ENCODE measurements around the gene GRID1.
"Not testable (repeated sequence)": the region's sequence is repeated elsewhere in the genome, so short reads cannot be mapped to it uniquely, and the experiment has no call there.

The GRID1 gene

GRCh38 chr10:86176850-86177536, 189.6 kb downstream of the GRID1 start:
- Mint-ChIP-seq H3K27me3 (peaks cover 9% of the 10 kb centered on the region), H3K4me1 (no peaks in the 10 kb centered on the region), H3K27ac (no peak overlapping the region)

GRCh38 chr10:86175476-86175875, 191.1 kb downstream of the GRID1 start:
- not testable (repeated sequence) for ATAC-seq, H3K9me3 Mint-ChIP-seq, H3K27me3 Mint-ChIP-seq, H3K36me3 Mint-ChIP-seq, H3K27ac Mint-ChIP-seq, H3K4me3 Mint-ChIP-seq
- H3K4me1 Mint-ChIP-seq = peaks cover 10% of the 10 kb centered on the region

More at GRCh38 chr10:86176850-86177536, 189.6 kb downstream of the GRID1 start:
- Mint-ChIP-seq H3K4me3 (no peak overlapping the region), H3K36me3 (no peaks in the 10 kb centered on the region), H3K9me3 (no peaks in the 10 kb centered on the region)
- peak; percentile 18 for ATAC-seq

- no peaks in the 10 kb centered on the region for H3K9me3 Mint-ChIP-seq
- H3K36me3 Mint-ChIP-seq = no peaks in the 10 kb centered on the region
- H3K27me3 Mint-ChIP-seq = no peaks in the 10 kb centered on the region
- no peak overlapping the region for H3K27ac Mint-ChIP-seq
- no peak for ATAC-seq
- no peak overlapping the region for H3K4me3 Mint-ChIP-seq
- peaks cover 21% of the 10 kb centered on the region for H3K4me1 Mint-ChIP-seq
Observed at GRCh38 chr10:86172301-86172700, 194.3 kb downstream of the GRID1 start.

- no peaks in the 10 kb centered on the region for H3K27me3 Mint-ChIP-seq
- ATAC-seq = peak; percentile 73
Observed at GRCh38 chr10:86170255-86171108, 196.1 kb downstream of the GRID1 start.

GRCh38 chr10:86169506-86170254, 196.9 kb downstream of the GRID1 start:
- ATAC-seq = peak; percentile 2
- Mint-ChIP-seq H3K27me3 (no peaks in the 10 kb centered on the region), H3K4me1 (peaks cover 21% of the 10 kb centered on the region), H3K4me3 (no peak overlapping the region), H3K36me3 (no peaks in the 10 kb centered on the region), H3K27ac (no peak overlapping the region), H3K9me3 (no peaks in the 10 kb centered on the region)

More at GRCh38 chr10:86170255-86171108, 196.1 kb downstream of the GRID1 start:
- H3K4me1 Mint-ChIP-seq = peaks cover 21% of the 10 kb centered on the region
- no peak overlapping the region for H3K27ac Mint-ChIP-seq
- H3K9me3 Mint-ChIP-seq = no peaks in the 10 kb centered on the region
- no peak overlapping the region for H3K4me3 Mint-ChIP-seq
- H3K36me3 Mint-ChIP-seq = no peaks in the 10 kb centered on the region

GRCh38 chr10:86169066-86169465, 197.5 kb downstream of the GRID1 start:
- no peaks in the 10 kb centered on the region for H3K9me3 Mint-ChIP-seq
- H3K27me3 Mint-ChIP-seq = no peaks in the 10 kb centered on the region
- no peak for ATAC-seq
- H3K27ac Mint-ChIP-seq = no peak overlapping the region
- H3K36me3 Mint-ChIP-seq = no peaks in the 10 kb centered on the region
- H3K4me3 Mint-ChIP-seq = no peak overlapping the region
- peaks cover 21% of the 10 kb centered on the region for H3K4me1 Mint-ChIP-seq

GRCh38 chr10:86168256-86168655, 198.3 kb downstream of the GRID1 start:
- Mint-ChIP-seq H3K27ac (no peak overlapping the region), H3K27me3 (no peaks in the 10 kb centered on the region), H3K36me3 (no peaks in the 10 kb centered on the region), H3K9me3 (no peaks in the 10 kb centered on the region), H3K4me3 (no peak overlapping the region), H3K4me1 (peaks cover 21% of the 10 kb centered on the region)
- ATAC-seq = no peak

GRCh38 chr10:86167762-86168128, 198.8 kb downstream of the GRID1 start:
- Mint-ChIP-seq H3K9me3 (no peaks in the 10 kb centered on the region), H3K4me1 (peaks cover 21% of the 10 kb centered on the region)

GRCh38 chr10:86167121-86167761, 199.4 kb downstream of the GRID1 start:
- Mint-ChIP-seq H3K27me3 (no peaks in the 10 kb centered on the region), H3K4me3 (no peak overlapping the region), H3K4me1 (peaks cover 21% of the 10 kb centered on the region), H3K27ac (no peak overlapping the region), H3K9me3 (no peaks in the 10 kb centered on the region), H3K36me3 (no peaks in the 10 kb centered on the region)
- no peak for ATAC-seq

More at GRCh38 chr10:86167762-86168128, 198.8 kb downstream of the GRID1 start:
- no peak overlapping the region for H3K4me3 Mint-ChIP-seq
- H3K27me3 Mint-ChIP-seq = no peaks in the 10 kb centered on the region
- no peak overlapping the region for H3K27ac Mint-ChIP-seq
- H3K36me3 Mint-ChIP-seq = no peaks in the 10 kb centered on the region
- no peak for ATAC-seq

- no peak overlapping the region for H3K27ac Mint-ChIP-seq
Observed at GRCh38 chr10:86165666-86166065, 200.9 kb downstream of the GRID1 start.

GRCh38 chr10:86164960-86165630, 201.5 kb downstream of the GRID1 start:
- ATAC-seq = no peak
- Mint-ChIP-seq H3K9me3 (no peaks in the 10 kb centered on the region), H3K4me1 (peaks cover 7% of the 10 kb centered on the region), H3K27ac (no peak overlapping the region), H3K27me3 (no peaks in the 10 kb centered on the region), H3K36me3 (no peaks in the 10 kb centered on the region), H3K4me3 (no peak overlapping the region)

More at GRCh38 chr10:86165666-86166065, 200.9 kb downstream of the GRID1 start:
- Mint-ChIP-seq H3K4me1 (peaks cover 13% of the 10 kb centered on the region), H3K4me3 (no peak overlapping the region), H3K36me3 (no peaks in the 10 kb centered on the region), H3K9me3 (no peaks in the 10 kb centered on the region), H3K27me3 (no peaks in the 10 kb centered on the region)
- ATAC-seq = no peak

- no peaks in the 10 kb centered on the region for H3K36me3 Mint-ChIP-seq
- no peaks in the 10 kb centered on the region for H3K9me3 Mint-ChIP-seq
- H3K4me1 Mint-ChIP-seq = peaks cover 2% of the 10 kb centered on the region
- ATAC-seq = no peak
- H3K27me3 Mint-ChIP-seq = no peaks in the 10 kb centered on the region
- H3K4me3 Mint-ChIP-seq = no peak overlapping the region
- H3K27ac Mint-ChIP-seq = no peak overlapping the region
Observed at GRCh38 chr10:86164174-86164774, 202.3 kb downstream of the GRID1 start.

- H3K9me3 Mint-ChIP-seq = no peaks in the 10 kb centered on the region
- H3K27ac Mint-ChIP-seq = no peak overlapping the region
- H3K4me3 Mint-ChIP-seq = no peak overlapping the region
- no peaks in the 10 kb centered on the region for H3K27me3 Mint-ChIP-seq
- no peak for ATAC-seq
- H3K4me1 Mint-ChIP-seq = no peaks in the 10 kb centered on the region
- H3K36me3 Mint-ChIP-seq = no peaks in the 10 kb centered on the region
Observed at GRCh38 chr10:86163522-86164173, 202.9 kb downstream of the GRID1 start.
